Measurements from ENCODE around the gene UBAC2.

- TF ChIP-seq, protein P1, sequence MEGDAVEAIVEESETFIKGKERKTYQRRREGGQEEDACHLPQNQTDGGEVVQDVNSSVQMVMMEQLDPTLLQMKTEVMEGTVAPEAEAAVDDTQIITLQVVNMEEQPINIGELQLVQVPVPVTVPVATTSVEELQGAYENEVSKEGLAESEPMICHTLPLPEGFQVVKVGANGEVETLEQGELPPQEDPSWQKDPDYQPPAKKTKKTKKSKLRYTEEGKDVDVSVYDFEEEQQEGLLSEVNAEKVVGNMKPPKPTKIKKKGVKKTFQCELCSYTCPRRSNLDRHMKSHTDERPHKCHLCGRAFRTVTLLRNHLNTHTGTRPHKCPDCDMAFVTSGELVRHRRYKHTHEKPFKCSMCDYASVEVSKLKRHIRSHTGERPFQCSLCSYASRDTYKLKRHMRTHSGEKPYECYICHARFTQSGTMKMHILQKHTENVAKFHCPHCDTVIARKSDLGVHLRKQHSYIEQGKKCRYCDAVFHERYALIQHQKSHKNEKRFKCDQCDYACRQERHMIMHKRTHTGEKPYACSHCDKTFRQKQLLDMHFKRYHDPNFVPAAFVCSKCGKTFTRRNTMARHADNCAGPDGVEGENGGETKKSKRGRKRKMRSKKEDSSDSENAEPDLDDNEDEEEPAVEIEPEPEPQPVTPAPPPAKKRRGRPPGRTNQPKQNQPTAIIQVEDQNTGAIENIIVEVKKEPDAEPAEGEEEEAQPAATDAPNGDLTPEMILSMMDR (IDR thresholded peaks at IDR 0.05): no peak
- no peak for TF ChIP-seq POLR2AphosphoS5 (IDR thresholded peaks at IDR 0.05; ENCODE audit: insufficient read depth in 1 of 2, low read depth in 1 of 2)
Observed at GRCh38 chr13:99357131-99357596, 156.5 kb downstream of the UBAC2 start.
